Prostate gland (tissue), 2 donors: ENCODE data around the gene CYP4V2.

ENCODE experiments used
- CTCF ChIP-seq, 4 experiments: fragments of 200-600 bp in 2 of 4; fragments of 450-650 bp in 2 of 4; sonication (generic) in 2 of 4; IDR thresholded peaks; 1 replicate in 3 of 4; 2 replicates in 1 of 4; pipeline ENCODE4 v1.5.1; 2016 to 2019; ENCODE audit warnings: antibody characterized with exemption in 4 of 4, mild to moderate bottlenecking in 2 of 4, moderate library complexity in 2 of 4
- POLR2A ChIP-seq: fragments of 450-650 bp; IDR thresholded peaks from one replicate; pipeline ENCODE4 v1.6.1; 2016; ENCODE audit warnings: antibody characterized with exemption, mild to moderate bottlenecking
- POLR2AphosphoS5 ChIP-seq: sonication (generic); formaldehyde crosslinking; IDR thresholded peaks from one replicate; pipeline ENCODE4 v1.6.1; 2017; ENCODE audit warnings: antibody characterized with exemption

GRCh38 chr4:186158966-186159365 lies 32.4 kb upstream of the CYP4V2 start:
- no peak for TF ChIP-seq CTCF (IDR thresholded peaks at IDR 0.05)
- TF ChIP-seq POLR2AphosphoS5: no peak
- TF ChIP-seq POLR2A: no peak
